ENCODE results near the gene OR9G4. TPM values are rescaled to one million over a fixed set of nuclear protein-coding genes. Genes with fewer than 3 reads are reported as not detected.
A peak's percentile ranks its signal among the peaks of the same experiment; 100 is the strongest.

The OR9G4 gene
- total RNA-seq (2021) (not detected in 2 replicates), Bru-seq, nascent RNA (not detected), BruChase-seq, experiment 1, labeled RNA remaining after a 2-hour chase (not detected), BruChase-seq, experiment 2, labeled RNA remaining after a 6-hour chase (not detected)
- long read RNA-seq, result 0 reads

- Histone ChIP-seq H3K79me2 (ENCODE audit: low read depth) (no peaks in the 10 kb centered on the region), H3K4me3 (no peak within 1 kb of the TSS), H3K4me2 (no peak within 1 kb of the TSS), H2AFZ (no peak within 1 kb of the TSS), H4K20me1 (ENCODE audit: insufficient read depth) (no peaks in the 10 kb centered on the region), H3F3A (ENCODE audit: insufficient read depth, low read depth) (no peaks in the 10 kb centered on the region), H3K27me3 (ENCODE audit: insufficient read depth, low read depth) (peaks cover 60% of the 10 kb centered on the region), H3K4me1 (replicated peaks; ENCODE audit: insufficient read depth) (no peaks in the 10 kb centered on the region), H3K9me3 (ENCODE audit: insufficient read depth, low read depth) (no peaks in the 10 kb centered on the region), H3K9me2 (ENCODE audit: insufficient read depth) (no peaks in the 10 kb centered on the region; the same call in 1 of the 2 replicates), H3K27ac (no peak within 1 kb of the TSS), H3K36me3 (ENCODE audit: low read depth) (no peaks in the 10 kb centered on the region)
- TF ChIP-seq CTCF (conservative IDR thresholded peaks at IDR 0.05), result no peak
- no peak for TF ChIP-seq EZH2 (IDR thresholded peaks at IDR 0.05; ENCODE audit: low read depth)
- DNase-seq, result no peak
- intact Hi-C loops (cut with micrococcal nuclease; ENCODE audit: unreplicated experiment), result no loop called here
- ChIA-PET CTCF (no interaction called here), POLR2A (ENCODE audit: unreplicated experiment) (no interaction called here)
- no TSS peak for BruUV-seq (replicated peaks)
Observed at GRCh38 chr11:56748597-56748996, at the start of gene OR9G4. OR9G4 (minus strand) TSS chr11:56748697; CDS start chr11:56743766, 4,931 bp downstream.

- no peaks in the 10 kb centered on the region for H3K79me2 ChIP-seq (ENCODE audit: low read depth)
- peaks cover 6% of the 10 kb centered on the region; the same call in 1 of the 2 replicates for H3K27me3 ChIP-seq (ENCODE audit: insufficient read depth, low read depth)
- H3K9me2 ChIP-seq (ENCODE audit: insufficient read depth), result no peaks in the 10 kb centered on the region
- H3F3A ChIP-seq (ENCODE audit: insufficient read depth, low read depth), result no peaks in the 10 kb centered on the region
- DNase-seq, result peak in 1 of 2 experiments; percentile 57
- BruUV-seq (replicated peaks), result no TSS peak
- no peak for TF ChIP-seq EZH2 (IDR thresholded peaks at IDR 0.05; ENCODE audit: low read depth)
- peak; percentile 87 for TF ChIP-seq CTCF (conservative IDR thresholded peaks at IDR 0.05)
- POLR2A ChIA-PET (ENCODE audit: unreplicated experiment), result no interaction called here
- H2AFZ ChIP-seq, result no peak overlapping the region
- CTCF ChIA-PET, result no interaction called here
- H3K4me1 ChIP-seq (replicated peaks; ENCODE audit: insufficient read depth), result 0 out of 2 replicates have a peak, but pooled peaks cover 3% of the 10 kb centered on the region
- H3K36me3 ChIP-seq (ENCODE audit: low read depth), result no peaks in the 10 kb centered on the region
- no peak overlapping the region for H3K27ac ChIP-seq
- H3K9me3 ChIP-seq (ENCODE audit: insufficient read depth, low read depth), result no peaks in the 10 kb centered on the region
- intact Hi-C loops (cut with micrococcal nuclease; ENCODE audit: unreplicated experiment), result loop anchor here (2.0 to 10.0 kb wide), 3 partner anchors 161 to 1069 kb away; no protein-coding TSS in a partner anchor
- H4K20me1 ChIP-seq (ENCODE audit: insufficient read depth), result no peaks in the 10 kb centered on the region
- no peak overlapping the region for H3K4me2 ChIP-seq
- no peak overlapping the region for H3K4me3 ChIP-seq
Observed at GRCh38 chr11:56783448-56784041, 35.0 kb upstream of the OR9G4 start.

- Histone ChIP-seq H2AFZ (no peak overlapping the region), H3K4me3 (no peak overlapping the region), H3K4me2 (no peak overlapping the region), H3K27ac (no peak overlapping the region), H3K36me3 (ENCODE audit: low read depth) (no peaks in the 10 kb centered on the region), H3K79me2 (ENCODE audit: low read depth) (no peaks in the 10 kb centered on the region), H3F3A (ENCODE audit: insufficient read depth, low read depth) (no peaks in the 10 kb centered on the region), H3K4me1 (replicated peaks; ENCODE audit: insufficient read depth) (0 out of 2 replicates have a peak, but pooled peaks cover 3% of the 10 kb centered on the region), H3K9me2 (ENCODE audit: insufficient read depth) (no peaks in the 10 kb centered on the region), H3K27me3 (ENCODE audit: insufficient read depth, low read depth) (peaks cover 6% of the 10 kb centered on the region; the same call in 1 of the 2 replicates), H3K9me3 (ENCODE audit: insufficient read depth, low read depth) (no peaks in the 10 kb centered on the region), H4K20me1 (ENCODE audit: insufficient read depth) (no peaks in the 10 kb centered on the region)
- intact Hi-C loops (cut with micrococcal nuclease; ENCODE audit: unreplicated experiment), result loop anchor here (2.0 to 10.0 kb wide), 3 partner anchors 160 to 1068 kb away; no protein-coding TSS in a partner anchor
- POLR2A ChIA-PET (ENCODE audit: unreplicated experiment), result no interaction called here
- no TSS peak for BruUV-seq (replicated peaks)
- CTCF ChIA-PET, result no interaction called here
- TF ChIP-seq EZH2 (IDR thresholded peaks at IDR 0.05; ENCODE audit: low read depth) (no peak), CTCF (conservative IDR thresholded peaks at IDR 0.05) (no peak)
- no peak for DNase-seq
Observed at GRCh38 chr11:56782167-56782847, 33.8 kb upstream of the OR9G4 start.
